GM13977 (cell line): ENCODE results near the gene EGR2.

Experiments used
- DNase-seq: peaks from one replicate; pipeline ENCODE4 v3.0.0; 2012; ENCODE audit warnings: low spot score
- CTCF ChIP-seq: IDR thresholded peaks from 2 replicates; pipeline ENCODE4 v1.5.1; 2012; ENCODE audit warnings: mild to moderate bottlenecking, control low read depth; ENCODE audit not compliant: insufficient read depth; ENCODE audit errors: extremely low read depth, missing control alignments
- in situ Hi-C: fragments of 300-500 bp; cut with MboI; formaldehyde crosslinking; loops from one replicate; pipeline ENCODE4 v1.12.0; 2022; ENCODE audit warnings: low sequenced_read_pairs, low pct_unique_long_range_greater_than_20kb, mixed read lengths, inconsistent platforms; ENCODE audit not compliant: unreplicated experiment

The EGR2 gene

GRCh38 chr10:62853710-62854109 is 37.5 kb upstream of the EGR2 start:
- TF ChIP-seq CTCF, result no peak
- in situ Hi-C loops, result no loop called here
- no peak for DNase-seq

GRCh38 chr10:62852961-62853702 is 37.0 kb upstream of the EGR2 start:
- in situ Hi-C loops, result no loop called here
- no peak for TF ChIP-seq CTCF
- no peak for DNase-seq

- in situ Hi-C loops, result no loop called here
- no peak for DNase-seq
- TF ChIP-seq CTCF, result peak; percentile 44
These were observed 35.3 kb upstream of the EGR2 start for GRCh38 chr10:62851442-62851841.

GRCh38 chr10:62850646-62851045 is 34.5 kb upstream of the EGR2 start:
- peak; percentile 3 for TF ChIP-seq CTCF
- DNase-seq, result no peak
- in situ Hi-C loops, result no loop called here

- no peak for DNase-seq
These were observed 31.3 kb upstream of the EGR2 start for GRCh38 chr10:62847433-62847832.

GRCh38 chr10:62844280-62845011 is 28.3 kb upstream of the EGR2 start:
- no peak for TF ChIP-seq CTCF
- DNase-seq, result no peak
- in situ Hi-C loops, result no loop called here

More at GRCh38 chr10:62847433-62847832, 31.3 kb upstream of the EGR2 start:
- in situ Hi-C loops, result no loop called here
- TF ChIP-seq CTCF, result no peak
